Lung (tissue), 12 donors: ENCODE data around the gene PRSS12. TPM values are rescaled to one million over a fixed set of nuclear protein-coding genes. Genes with fewer than 3 reads are reported as not detected.

Source experiments
- ATAC-seq: fragments of 200-7000 bp; cut with Tn5 transposase; one replicate; pipeline ENCODE4 v1.9.1; 2020; ENCODE audit warnings: moderate number of reproducible peaks; ENCODE audit not compliant: insufficient read depth, low FRiP score
- DNase-seq, 3 donors: peaks; one replicate each; pipeline ENCODE4 v3.0.0-alpha.2; 2013 to 2017
- H3K27ac ChIP-seq, 2 donors: one replicate each; pipeline ENCODE4 v1.5.1; 2013; ENCODE audit warnings: mild to moderate bottlenecking in 2 of 2, moderate library complexity in 2 of 2, control low read depth in 1 of 2, inconsistent platforms in 1 of 2, low read depth in 1 of 2, low read length in 1 of 2
- H3K27me3 ChIP-seq, 3 donors: one replicate each; pipeline ENCODE4 v1.5.1; 2013; ENCODE audit warnings: low read length in 2 of 3; ENCODE audit not compliant: control insufficient read depth in 3 of 3, insufficient read depth in 3 of 3
- H3K36me3 ChIP-seq, 4 donors: one replicate each; pipeline ENCODE4 v1.5.1; 2013; ENCODE audit warnings: low read length in 4 of 4, mild to moderate bottlenecking in 1 of 4, moderate library complexity in 1 of 4; ENCODE audit not compliant: control insufficient read depth in 4 of 4, insufficient read depth in 4 of 4
- H3K4me1 ChIP-seq, 5 donors: one replicate each; pipeline ENCODE4 v1.5.1; 2013; ENCODE audit warnings: low read length in 5 of 5, mild to moderate bottlenecking in 2 of 5, moderate library complexity in 1 of 5; ENCODE audit not compliant: control insufficient read depth in 5 of 5, insufficient read depth in 5 of 5
- H3K4me3 ChIP-seq: one replicate; pipeline ENCODE4 v1.5.1; 2013; ENCODE audit warnings: mild to moderate bottlenecking, control low read depth, moderate library complexity
- H3K9ac ChIP-seq, 2 donors: one replicate each; pipeline ENCODE4 v1.5.1; 2013; ENCODE audit warnings: low read length in 2 of 2, control low read depth in 1 of 2; ENCODE audit not compliant: insufficient read depth in 1 of 2
- H3K9me3 ChIP-seq, 4 donors: one replicate each; pipeline ENCODE4 v1.5.1; 2013; ENCODE audit warnings: low read length in 3 of 4, mild to moderate bottlenecking in 1 of 4, moderate library complexity in 1 of 4; ENCODE audit not compliant: control insufficient read depth in 4 of 4, insufficient read depth in 3 of 4
- WGBS, 2 donors: extraction: QIAGEN DNeasy Blood & Tissue Kit; methylation state at CpG; one replicate each; pipeline ENCODE4 v1.1.7; 2013; 5-methylcytosine and 5-hydroxymethylcytosine counted together
- polyA plus RNA-seq, 2 donors: library from polyadenylated mRNA; stranded (reverse); fragments of 200-250 nt; gene quantifications; one replicate each; pipeline ENCODE4 v1.2.1, GENCODE V29; 2013
- total RNA-seq, 2 donors: library from RNA; depleted of rRNA in 1 of 2; stranded (reverse); fragments of >200 nt in 1 of 2; gene quantifications; one replicate each; pipeline ENCODE4 v1.2.1, GENCODE V29; 2014 to 2021
- TF ChIP-seq, protein P1 (sequence below): IDR thresholded peaks from 2 replicates; pipeline ENCODE4 v1.5.1; 2012; ENCODE audit warnings: mild to moderate bottlenecking; ENCODE audit errors: control extremely low read depth, extremely low read depth
- donor health status: control.
- donor health status: control.
- donor health status: Bipolar disorder and iron deficiency.
- donor health status: healthy.
- donor health status: DM: yes; HTN: yes; CAD: no.

Gene PRSS12
- total and polyA plus RNA-seq, 4 donors, result 2.9 to 55.0 (median 8.2) TPM

DNA sequence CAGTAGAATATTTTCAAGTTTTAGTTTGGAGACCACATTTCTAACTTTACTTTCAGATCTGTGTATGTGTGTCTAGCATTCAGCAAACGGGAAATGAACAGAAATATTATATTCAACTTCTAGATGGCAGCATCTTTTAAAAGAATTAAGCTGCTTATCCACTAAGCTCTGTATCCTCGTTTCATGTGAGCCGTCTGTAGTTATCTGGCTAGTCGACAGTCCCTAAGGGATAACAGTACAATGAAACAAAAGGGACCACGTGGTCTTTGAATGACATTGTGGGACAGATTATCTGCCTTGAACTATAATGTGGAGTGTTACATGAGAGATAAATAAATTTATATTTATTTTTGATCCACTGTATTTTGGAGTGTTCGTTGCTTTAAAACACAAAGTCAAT lies 35.8 kb upstream of the PRSS12 start:
- ATAC-seq (no peak), DNase-seq (no peak)
- Histone ChIP-seq H3K36me3 (no peaks in the 10 kb centered on the region), H3K27me3 (no peaks in the 10 kb centered on the region), H3K4me1 (no peaks in the 10 kb centered on the region), H3K27ac (no peak overlapping the region), H3K4me3 (no peak overlapping the region), H3K9ac (no peak overlapping the region), H3K9me3 (peaks cover 0 to 3% (median 2%) of the 10 kb centered on the region in 4 donors)
- TF ChIP-seq, protein P1, sequence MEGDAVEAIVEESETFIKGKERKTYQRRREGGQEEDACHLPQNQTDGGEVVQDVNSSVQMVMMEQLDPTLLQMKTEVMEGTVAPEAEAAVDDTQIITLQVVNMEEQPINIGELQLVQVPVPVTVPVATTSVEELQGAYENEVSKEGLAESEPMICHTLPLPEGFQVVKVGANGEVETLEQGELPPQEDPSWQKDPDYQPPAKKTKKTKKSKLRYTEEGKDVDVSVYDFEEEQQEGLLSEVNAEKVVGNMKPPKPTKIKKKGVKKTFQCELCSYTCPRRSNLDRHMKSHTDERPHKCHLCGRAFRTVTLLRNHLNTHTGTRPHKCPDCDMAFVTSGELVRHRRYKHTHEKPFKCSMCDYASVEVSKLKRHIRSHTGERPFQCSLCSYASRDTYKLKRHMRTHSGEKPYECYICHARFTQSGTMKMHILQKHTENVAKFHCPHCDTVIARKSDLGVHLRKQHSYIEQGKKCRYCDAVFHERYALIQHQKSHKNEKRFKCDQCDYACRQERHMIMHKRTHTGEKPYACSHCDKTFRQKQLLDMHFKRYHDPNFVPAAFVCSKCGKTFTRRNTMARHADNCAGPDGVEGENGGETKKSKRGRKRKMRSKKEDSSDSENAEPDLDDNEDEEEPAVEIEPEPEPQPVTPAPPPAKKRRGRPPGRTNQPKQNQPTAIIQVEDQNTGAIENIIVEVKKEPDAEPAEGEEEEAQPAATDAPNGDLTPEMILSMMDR, result no peak
- WGBS, 2 donors, result 76 to 77% methylated on average over 6 of the region's 6 CpGs

- peaks cover 0 to 3% (median 1%) of the 10 kb centered on the region in 4 donors for H3K9me3 ChIP-seq
- TF ChIP-seq, protein P1, result no peak
- H3K4me3 ChIP-seq, result no peak overlapping the region
- no peaks in the 10 kb centered on the region for H3K27me3 ChIP-seq
- no peaks in the 10 kb centered on the region for H3K4me1 ChIP-seq
- no peak overlapping the region for H3K9ac ChIP-seq
- H3K36me3 ChIP-seq, result no peaks in the 10 kb centered on the region
- ATAC-seq (no peak), DNase-seq (no peak)
- H3K27ac ChIP-seq, result no peak overlapping the region
- 54 to 83% methylated on average over 3 of the region's 3 CpGs for WGBS, 2 donors
These were observed 29.1 kb upstream of the PRSS12 start for GRCh38 chr4:118381902-118382301.

DNA sequence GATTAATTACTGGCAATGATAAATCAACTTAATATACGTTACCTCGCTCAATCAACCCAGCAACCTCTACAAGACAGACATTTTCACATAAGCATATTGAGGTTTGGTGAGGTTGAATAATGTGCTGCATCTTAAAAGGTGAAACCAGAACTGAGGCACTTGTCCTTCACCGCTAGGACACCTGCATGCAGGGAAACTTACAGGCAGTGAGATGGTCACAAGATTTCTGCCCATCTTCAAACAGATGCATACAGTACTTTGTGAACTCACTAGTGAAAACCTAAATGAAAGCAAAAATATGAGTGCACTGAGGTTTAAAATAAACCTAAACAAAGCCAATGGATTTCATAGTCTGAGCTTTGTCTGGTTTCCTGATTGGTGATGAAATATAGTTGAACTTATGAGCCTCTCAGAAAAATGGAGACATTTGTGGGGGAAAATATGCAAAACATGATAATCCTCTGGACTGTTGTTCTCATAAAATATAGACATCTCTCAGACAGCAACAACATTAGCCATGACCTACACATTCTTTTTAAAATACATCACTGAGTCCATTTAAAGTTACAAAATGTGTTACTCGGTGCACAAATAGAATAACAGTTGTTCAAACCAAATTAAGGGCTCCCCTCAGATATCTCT lies 20.9 kb upstream of the PRSS12 start:
- H3K36me3 ChIP-seq, result no peaks in the 10 kb centered on the region
- no peak for ATAC-seq
- 81 to 89% methylated on average over 4 of the region's 4 CpGs for WGBS, 2 donors
- TF ChIP-seq, protein P1, result no peak
- DNase-seq, result no peak
- H3K27me3 ChIP-seq, result no peaks in the 10 kb centered on the region
- no peaks in the 10 kb centered on the region for H3K4me1 ChIP-seq
- no peak overlapping the region for H3K9ac ChIP-seq
- no peak overlapping the region for H3K27ac ChIP-seq
- no peak overlapping the region for H3K4me3 ChIP-seq
- H3K9me3 ChIP-seq, result no peaks in the 10 kb centered on the region

DNA sequence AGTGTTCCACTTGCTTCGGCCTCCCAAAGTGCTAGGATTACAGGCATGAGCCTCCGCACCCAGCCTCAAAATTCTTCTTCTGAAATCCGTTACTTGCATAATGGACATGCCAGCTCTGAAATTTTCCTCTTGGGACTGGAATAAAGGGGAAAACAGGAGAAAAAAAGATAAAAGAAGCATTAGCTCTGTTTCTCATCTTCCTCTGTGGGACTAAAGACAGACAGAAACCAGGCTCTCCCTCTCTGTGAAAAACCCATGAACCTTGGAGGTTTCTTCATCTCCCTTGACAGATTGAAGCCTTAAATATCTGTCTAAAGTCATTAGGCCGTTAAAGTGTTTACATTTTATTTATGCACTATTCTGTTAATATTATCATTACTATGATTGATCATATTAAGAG lies 19.4 kb upstream of the PRSS12 start:
- no peak for DNase-seq
- no peaks in the 10 kb centered on the region for H3K27me3 ChIP-seq
- H3K36me3 ChIP-seq, result no peaks in the 10 kb centered on the region
- no peaks in the 10 kb centered on the region for H3K9me3 ChIP-seq
- WGBS, 2 donors, result 83 to 89% methylated on average over 4 of the region's 4 CpGs
- H3K4me3 ChIP-seq, result no peak overlapping the region
- peaks cover 0 to 1% (median 0%) of the 10 kb centered on the region in 5 donors for H3K4me1 ChIP-seq
- no peak overlapping the region for H3K9ac ChIP-seq
- no peak overlapping the region for H3K27ac ChIP-seq
- TF ChIP-seq, protein P1, result no peak
- ATAC-seq, result no peak
